NK-92 (cell line): ENCODE measurements around the gene TFPI2.
"Not testable (repeated sequence)": the region's sequence is repeated elsewhere in the genome, so short reads cannot be mapped to it uniquely, and the experiment has no call there.

ENCODE experiments used
- DNase-seq: peaks from one replicate; lab custom pipeline; 2025; ENCODE audit not compliant: unreplicated experiment; lab: John Stamatoyannopoulos, UW

Gene TFPI2

GRCh38 chr7:93890464-93891068 is at the start of gene TFPI2:
TFPI2 (minus strand) TSS chr7:93890753; CDS start chr7:93890678, 75 bp downstream.
- DNase-seq = no peak

DNA sequence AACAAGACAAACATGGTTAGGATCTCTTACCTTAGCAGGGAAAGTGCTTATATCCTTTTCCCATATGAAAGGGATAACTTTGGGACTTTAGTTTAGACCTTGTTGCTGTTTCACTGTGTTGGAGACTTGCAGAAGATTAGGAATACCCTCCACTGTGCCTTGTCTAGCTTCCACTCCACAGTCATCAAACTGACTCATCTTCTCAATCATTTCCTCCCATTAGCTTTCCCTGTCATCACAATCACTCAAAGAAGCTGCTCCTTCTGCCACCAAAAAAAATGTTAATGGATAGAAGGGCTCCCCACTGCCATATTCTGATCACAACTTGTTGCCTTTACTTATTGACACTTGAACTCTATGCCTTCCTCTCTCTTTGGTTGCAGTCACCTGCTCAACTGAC is 47.7 kb upstream of the TFPI2 start:
- no peak for DNase-seq

- DNase-seq = no peak
These were observed 47.3 kb upstream of the TFPI2 start for GRCh38 chr7:93937818-93938217.

DNA sequence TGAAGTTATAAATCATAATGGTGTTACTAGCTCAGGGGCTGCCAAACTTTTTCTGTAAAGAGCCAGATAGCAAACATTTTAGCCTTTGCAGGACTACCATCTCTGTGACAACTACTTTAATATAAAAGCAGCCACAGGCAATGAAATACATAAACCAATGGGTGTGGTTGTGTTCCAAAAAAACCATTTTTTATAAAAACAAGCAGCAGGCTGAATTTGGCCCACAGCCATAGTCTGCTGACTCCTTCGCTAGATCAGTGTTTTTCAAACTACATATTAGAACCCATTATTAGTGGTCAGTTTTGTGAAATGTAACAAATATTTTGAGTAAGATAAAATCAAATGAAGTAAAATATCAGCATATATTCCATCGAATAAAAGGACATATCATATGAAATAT is 44.5 kb upstream of the TFPI2 start:
- DNase-seq = no peak

DNA sequence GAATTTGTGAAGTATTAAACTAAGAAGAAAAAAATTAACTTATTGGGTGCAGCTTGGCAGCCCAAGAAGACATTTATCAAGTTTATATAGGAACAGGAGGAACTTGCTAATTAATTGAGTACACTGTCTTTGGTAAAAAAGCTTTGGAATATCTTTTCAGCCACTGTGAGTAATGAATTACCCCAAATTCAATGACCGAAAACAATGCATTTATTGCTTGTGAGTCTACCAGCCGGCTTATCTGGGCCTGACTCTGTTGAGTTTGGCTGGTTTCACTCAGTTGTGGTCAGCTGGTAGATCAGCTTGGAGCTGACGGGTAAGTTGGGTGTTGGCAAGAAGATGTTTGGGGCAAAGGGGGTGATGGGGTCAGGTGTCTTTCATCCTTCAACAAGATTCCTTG is 42.6 kb upstream of the TFPI2 start:
- no peak for DNase-seq

- no peak for DNase-seq
These were observed 41.1 kb upstream of the TFPI2 start for GRCh38 chr7:93931655-93932054.

GRCh38 chr7:93927585-93927984 is 37.0 kb upstream of the TFPI2 start:
- no peak for DNase-seq

DNA sequence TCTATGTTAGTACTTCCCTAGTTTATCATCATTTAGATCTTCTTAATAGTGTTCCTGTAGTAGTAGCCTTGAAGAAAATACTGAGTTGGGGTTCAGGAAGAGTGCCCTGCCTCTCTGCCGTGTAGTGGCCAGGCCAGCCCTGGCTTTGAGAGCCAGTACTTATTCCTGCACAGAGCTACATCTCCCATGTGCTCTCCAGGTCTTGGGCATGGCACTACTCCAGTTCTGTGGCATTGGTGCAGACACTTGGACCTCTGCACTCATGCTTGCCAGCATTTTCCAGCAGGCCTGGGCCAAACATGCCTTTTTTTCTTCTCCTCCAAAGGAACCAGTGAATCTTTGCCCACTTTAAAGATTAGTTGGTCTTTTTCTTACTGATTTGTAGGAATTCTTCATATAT is 36.2 kb upstream of the TFPI2 start:
- no peak for DNase-seq

DNA sequence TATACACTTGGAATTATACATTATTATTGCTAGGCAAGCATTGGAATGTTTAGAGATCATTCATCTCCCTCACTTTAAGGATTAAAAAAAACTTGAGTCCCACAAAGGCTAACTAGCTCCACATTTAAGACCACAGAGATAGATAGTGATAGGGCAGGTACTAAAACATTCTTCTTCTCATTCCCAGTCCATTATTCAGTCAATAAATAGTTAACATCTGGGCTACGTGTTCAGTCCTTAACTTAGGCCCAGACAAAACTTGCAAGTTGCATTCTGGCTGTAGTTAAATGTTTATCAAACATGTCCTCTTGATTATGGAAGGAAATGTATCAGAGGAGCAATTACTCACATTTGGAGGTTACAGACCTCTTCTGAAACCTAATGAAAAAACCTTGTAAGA is 33.4 kb upstream of the TFPI2 start:
- no peak for DNase-seq

GRCh38 chr7:93923296-93923695 is 32.7 kb upstream of the TFPI2 start:
- no peak for DNase-seq

DNA sequence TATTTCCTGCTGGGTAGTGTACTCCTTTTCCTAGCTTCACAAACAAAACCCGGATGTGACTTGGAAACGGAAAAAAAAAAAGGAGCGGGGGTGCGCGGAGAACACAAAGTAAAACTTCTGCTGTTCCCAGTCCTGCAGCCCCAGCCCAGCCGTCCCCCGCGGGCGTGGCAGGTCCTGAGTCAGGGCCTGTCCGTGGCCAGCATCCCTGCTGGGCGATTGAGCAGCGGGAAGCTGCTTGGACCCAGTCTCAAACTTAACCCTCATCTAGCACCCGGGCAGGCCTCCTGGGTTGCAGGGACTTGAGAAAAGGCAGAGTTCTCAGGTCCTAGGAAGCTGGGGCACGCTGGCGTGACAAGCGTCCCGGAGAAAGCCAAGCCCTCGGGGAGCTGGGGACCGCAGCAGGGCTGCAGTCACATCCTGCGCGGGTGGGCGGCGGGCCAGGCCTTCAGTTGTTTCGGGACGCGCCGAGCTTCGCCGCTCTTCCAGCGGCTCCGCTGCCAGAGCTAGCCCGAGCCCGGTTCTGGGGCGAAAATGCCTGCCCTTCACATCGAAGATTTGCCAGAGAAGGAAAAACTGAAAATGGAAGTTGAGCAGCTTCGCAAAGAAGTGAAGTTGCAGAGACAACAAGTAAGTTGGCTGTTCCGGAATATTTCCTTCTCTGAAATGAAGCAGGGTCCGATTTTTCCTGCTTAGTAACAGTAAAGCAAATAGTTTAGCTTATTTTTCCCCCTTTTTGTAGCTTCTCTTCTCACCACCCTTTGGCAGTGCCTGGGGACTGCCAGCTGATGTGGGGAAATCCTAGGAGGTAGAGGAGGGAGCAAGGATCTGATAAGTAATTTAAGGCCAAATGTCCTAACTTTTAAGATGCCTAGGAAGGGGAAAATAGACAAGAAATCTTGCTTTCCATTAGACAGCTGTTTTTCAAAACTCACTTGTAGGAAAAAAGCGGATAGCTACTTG is 31.3 kb upstream of the TFPI2 start, which contains the start of gene GNG11:
Gene GNG11, plus strand, starts transcription at position 129 of the 960 bp plus-strand sequence. Its CDS starts 403 bp downstream, at position 532.
- no peak for DNase-seq

DNA sequence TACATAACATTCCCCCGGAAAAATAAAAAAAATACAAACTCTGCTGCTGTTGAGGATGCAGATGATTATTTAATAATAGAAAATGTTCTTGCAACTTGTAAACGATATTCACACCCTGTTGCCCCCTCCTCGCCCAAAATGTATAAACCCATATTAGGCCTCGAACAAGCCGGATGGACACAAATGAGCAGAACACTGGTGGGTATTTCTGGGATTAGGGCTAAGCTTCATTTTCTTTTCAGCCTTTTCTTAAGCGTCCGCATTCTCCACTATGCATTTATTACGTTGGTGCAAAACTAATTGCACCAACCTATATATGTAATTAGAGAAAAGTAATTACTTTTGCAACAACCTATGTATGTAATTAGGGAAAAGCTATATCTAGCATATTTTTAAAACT is 30.6 kb upstream of the TFPI2 start:
- no peak for DNase-seq

- no peak for DNase-seq
These were observed 30.1 kb upstream of the TFPI2 start for GRCh38 chr7:93920496-93921182.

DNA sequence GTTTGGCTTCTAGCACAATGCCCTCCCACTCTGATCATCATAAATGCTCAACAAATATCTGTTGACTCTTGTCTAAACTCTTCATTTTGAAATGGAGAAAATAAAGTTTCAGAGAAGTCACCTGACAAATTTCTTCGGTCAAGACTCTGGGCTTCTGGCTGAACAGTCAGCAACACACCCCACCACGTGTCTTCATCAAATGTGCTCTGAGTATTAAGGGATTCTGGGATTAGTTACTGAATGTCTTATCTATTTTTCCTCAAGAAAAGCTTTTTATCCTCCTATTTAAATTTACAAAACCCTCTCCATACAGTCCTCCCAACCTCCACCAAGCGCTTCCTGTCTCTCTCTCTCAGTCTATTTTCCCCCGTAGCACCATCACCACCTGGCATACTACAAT is 25.8 kb upstream of the TFPI2 start:
- DNase-seq = not testable (repeated sequence)

GRCh38 chr7:93915888-93916287 is 25.3 kb upstream of the TFPI2 start:
- DNase-seq = not testable (repeated sequence)

- DNase-seq = not testable (repeated sequence)
These were observed 24.8 kb upstream of the TFPI2 start for GRCh38 chr7:93915206-93915842.

- DNase-seq = no peak
These were observed 24.1 kb upstream of the TFPI2 start for GRCh38 chr7:93914581-93915066.

DNA sequence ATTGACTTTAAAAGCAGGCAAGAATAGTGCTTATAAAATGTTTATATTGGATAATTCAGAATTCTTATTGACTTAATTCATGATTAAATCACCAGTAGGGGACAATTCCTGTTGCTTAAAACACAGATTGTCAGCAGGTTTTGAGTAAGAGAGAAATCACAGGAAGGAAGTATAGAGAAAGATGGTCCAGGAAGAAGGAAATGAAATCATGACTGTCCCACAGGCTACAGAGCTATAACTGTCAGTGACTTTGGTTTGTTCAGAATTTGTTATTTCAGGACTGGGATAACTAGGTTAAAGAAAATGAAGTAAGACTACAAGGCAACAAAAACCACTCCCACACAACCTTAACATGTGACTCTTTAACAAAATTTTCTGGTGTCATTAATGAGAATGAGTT is 22.6 kb upstream of the TFPI2 start:
- DNase-seq = no peak

DNA sequence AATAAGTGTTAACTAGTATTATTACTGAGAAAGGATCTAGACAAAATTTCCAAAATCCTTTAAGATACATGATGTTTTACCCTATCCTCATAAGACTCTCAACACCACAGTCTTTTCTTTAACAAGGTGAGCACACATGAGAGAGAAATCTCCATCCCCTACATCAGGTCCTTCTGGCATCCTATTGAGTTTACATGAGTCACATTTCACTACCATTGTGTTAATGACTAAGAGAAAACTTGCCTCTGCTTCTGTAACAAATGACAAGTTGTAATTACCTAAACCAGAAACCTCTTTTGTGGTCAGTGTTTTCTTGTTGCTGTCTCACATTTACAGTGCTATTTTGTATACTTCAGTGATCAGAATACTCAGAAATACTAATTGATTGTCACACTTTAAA is 21.1 kb upstream of the TFPI2 start:
- not testable (repeated sequence) for DNase-seq

- DNase-seq = not testable (repeated sequence)
These were observed 20.7 kb upstream of the TFPI2 start for GRCh38 chr7:93911242-93911641.
